HCT116 (cell line): ENCODE results near the gene FGGY. TPM values are rescaled to one million over a fixed set of nuclear protein-coding genes. Genes with fewer than 3 reads are reported as not detected.

ENCODE experiments used
- ATAC-seq: fragments of 200-7000 bp; cut with Tn5 transposase; 2 replicates; pipeline ENCODE4 v1.9.1; 2020; ENCODE audit warnings: mild to moderate bottlenecking, moderate library complexity
- BruUV-seq: library from RNA; stranded (reverse); fragments of 400-500 nt; replicated peaks from 2 replicates; lab custom pipeline; 2021; lab: Mats Ljungman, UMichigan
- CTCF ChIA-PET: fragments of 300-600 bp; sonication (Branson Sonifier 250); formaldehyde crosslinking; loops from one replicate; lab custom pipeline; 2021; ENCODE audit warnings: antibody characterized with exemption; lab: Charles Lee
- POLR2A ChIA-PET: fragments of 300-600, 350-600 bp; sonication (Branson Sonifier 250); formaldehyde crosslinking; loops from one replicate; lab custom pipeline; 2021; ENCODE audit warnings: antibody characterized with exemption; lab: Charles Lee
- RAD21 ChIA-PET, 2 experiments: fragments of 300-600 bp; sonication (Branson Sonifier 250); formaldehyde crosslinking; loops; one replicate each; lab custom pipeline; 2023; ENCODE audit warnings: low total read pairs in 2 of 2; ENCODE audit not compliant: uncharacterized antibody in 2 of 2, unreplicated experiment in 2 of 2, low non-redundant PET in 1 of 2; lab: Charles Lee
- DNase-seq: peaks from one replicate; pipeline ENCODE4 v3.0.0-alpha.2; 2010; ENCODE audit warnings: low read depth, low spot score
- H2AFZ ChIP-seq: fragments of 200-600 bp; shearing (Covaris generic), sonication (generic); 2 replicates; pipeline ENCODE4 v1.6.1; 2017; ENCODE audit warnings: low read depth, mixed run types, mixed read lengths, antibody characterized with exemption, low read length; ENCODE audit not compliant: poor library complexity, severe bottlenecking
- H3K27ac ChIP-seq: 2 replicates; pipeline ENCODE4 v1.5.1; 2012; ENCODE audit warnings: low read depth, low read length
- H3K27me3 ChIP-seq: fragments of 200-600 bp; sonication (generic); 2 replicates; pipeline ENCODE4 v1.6.1; 2016; ENCODE audit warnings: mixed run types, low read length, mixed read lengths; ENCODE audit not compliant: insufficient read depth
- H3K36me3 ChIP-seq, 2 experiments: fragments of 200-500 bp in 1 of 2; fragments of 200-600 bp in 1 of 2; sonication (Bioruptor generic) in 1 of 2; sonication (generic) in 1 of 2; 2 replicates each; pipeline versions ENCODE4 v1.5.1 to v1.6.1; 2014 to 2016; ENCODE audit warnings: low read length in 2 of 2, inconsistent platforms in 1 of 2, mixed read lengths in 1 of 2, mixed run types in 1 of 2; ENCODE audit not compliant: insufficient read depth in 2 of 2, control insufficient read depth in 1 of 2
- H3K4me1 ChIP-seq, 2 experiments: fragments of 200-600 bp in 1 of 2; sonication (generic) in 1 of 2; 2 replicates each; pipeline versions ENCODE4 v1.5.1 to v1.6.1; 2012 to 2017; ENCODE audit warnings: low read length in 2 of 2, inconsistent platforms in 1 of 2, mild to moderate bottlenecking in 1 of 2, mixed read lengths in 1 of 2, mixed run types in 1 of 2, moderate library complexity in 1 of 2; ENCODE audit not compliant: insufficient read depth in 2 of 2, control insufficient read depth in 1 of 2
- H3K4me2 ChIP-seq: fragments of 200-600 bp; sonication (generic); 2 replicates; pipeline ENCODE4 v1.6.1; 2017; ENCODE audit warnings: mixed run types, low read length, mixed read lengths
- H3K4me3 ChIP-seq, 2 experiments: fragments of 200-600 bp in 1 of 2; sonication (generic) in 1 of 2; replicated peaks in 1 of 2; 2 replicates each; pipeline ENCODE4 v1.5.1; 2011 to 2016; ENCODE audit warnings: low read length in 2 of 2, control low read depth in 1 of 2, low read depth in 1 of 2, mild to moderate bottlenecking in 1 of 2, mixed read lengths in 1 of 2, mixed run types in 1 of 2
- H3K79me2 ChIP-seq: fragments of 200-600 bp; sonication (generic); 2 replicates; pipeline ENCODE4 v1.6.1; 2017; ENCODE audit warnings: mild to moderate bottlenecking, mixed run types, low read length, moderate library complexity, mixed read lengths; ENCODE audit not compliant: insufficient read depth
- H3K9ac ChIP-seq: fragments of 200-600 bp; sonication (generic); 2 replicates; pipeline ENCODE4 v1.6.1; 2016; ENCODE audit warnings: low read length, mixed read lengths
- H3K9me2 ChIP-seq: fragments of 200-600 bp; sonication (generic), shearing (Covaris generic); 2 replicates; pipeline ENCODE4 v1.6.1; 2017; ENCODE audit warnings: mixed run types, mild to moderate bottlenecking, moderate library complexity; ENCODE audit not compliant: insufficient read depth
- H3K9me3 ChIP-seq, 2 experiments: fragments of 200-500 bp in 1 of 2; fragments of 200-600 bp in 1 of 2; sonication (Bioruptor generic) in 1 of 2; sonication (generic) in 1 of 2; 2 replicates each; pipeline ENCODE4 v1.6.1; 2014 to 2017; ENCODE audit warnings: low read length in 2 of 2, mixed read lengths in 2 of 2, inconsistent platforms in 1 of 2, low read depth in 1 of 2, mild to moderate bottlenecking in 1 of 2, mixed run types in 1 of 2, moderate library complexity in 1 of 2; ENCODE audit not compliant: control insufficient read depth in 1 of 2, insufficient read depth in 1 of 2
- H4K20me1 ChIP-seq: fragments of 200-600 bp; sonication (generic), shearing (Covaris generic); 2 replicates; pipeline ENCODE4 v1.6.1; 2017; ENCODE audit warnings: mixed run types, mild to moderate bottlenecking, moderate library complexity; ENCODE audit not compliant: insufficient read depth
- ATF3 ChIP-seq: IDR thresholded peaks from 2 replicates; pipeline ENCODE4 v1.6.1; 2012
- CTCF ChIP-seq, 3 experiments: fragments of 200-600 bp in 1 of 3; sonication (generic) in 1 of 3; IDR thresholded peaks in 2 of 3; conservative IDR thresholded peaks in 1 of 3; 2 replicates each; pipeline ENCODE4 v1.5.1; 2012 to 2017; ENCODE audit warnings: low read depth in 2 of 3, low read length in 2 of 3, antibody characterized with exemption in 1 of 3, borderline replicate concordance in 1 of 3, control low read depth in 1 of 3, mild to moderate bottlenecking in 1 of 3, mixed read lengths in 1 of 3, mixed run types in 1 of 3, moderate library complexity in 1 of 3; ENCODE audit not compliant: insufficient read depth in 1 of 3
- FOSL1 ChIP-seq: IDR thresholded peaks from 2 replicates; pipeline ENCODE4 v1.6.1; 2012; ENCODE audit warnings: low read depth
- TCF7L2 ChIP-seq: IDR thresholded peaks from 2 replicates; pipeline ENCODE4 v1.7.0; 2011; ENCODE audit warnings: borderline replicate concordance, inconsistent platforms; ENCODE audit not compliant: insufficient read depth, insufficient read length; ENCODE audit errors: extremely low read depth
- ZNF274 ChIP-seq: fragments of 200-500 bp; sonication (Bioruptor generic); IDR thresholded peaks from 2 replicates; pipeline ENCODE4 v1.6.1; 2014; ENCODE audit warnings: mild to moderate bottlenecking, low read depth, low read length, inconsistent platforms
- intact Hi-C: fragments of 100-400 bp; cut with micrococcal nuclease; formaldehyde crosslinking; loops from 2 replicates; pipeline ENCODE4 v1.10.0; 2022
- total RNA-seq: library from RNA; stranded (reverse); gene quantifications from one replicate; pipeline ENCODE4 v1.2.1, GENCODE V29; 2021; ENCODE audit not compliant: unreplicated experiment

The FGGY gene
- total RNA-seq, 1 experiment from 2014 or later = 10.6 TPM

GRCh38 chr1:59315529-59316463, 18.9 kb downstream of the FGGY start:
- no peak overlapping the region for H3K27ac ChIP-seq
- no peaks in the 10 kb centered on the region for H3K79me2 ChIP-seq
- POLR2A ChIA-PET = no interaction called here
- no peaks in the 10 kb centered on the region for H3K36me3 ChIP-seq
- no peaks in the 10 kb centered on the region for H3K9me3 ChIP-seq
- no peak overlapping the region for H3K4me3 ChIP-seq
- DNase-seq = no peak
- BruUV-seq = no TSS peak
- H3K9me2 ChIP-seq = no peaks in the 10 kb centered on the region
- no peak for TF ChIP-seq FOSL1
- no peak for TF ChIP-seq ATF3
- no peak for TF ChIP-seq CTCF (IDR thresholded peaks at IDR 0.05 in 2 of 3, conservative IDR thresholded peaks at IDR 0.05 in 1 of 3; ENCODE audit: borderline replicate concordance in 1 of 3, insufficient read depth in 1 of 3, low read depth in 2 of 3, low read length in 2 of 3)
- TF ChIP-seq TCF7L2 = no peak
- no peak for TF ChIP-seq ZNF274
- TF ChIP-seq, all 23 proteins: peak for 0
- H3K4me1 ChIP-seq = peaks cover 0 to 3% of the 10 kb centered on the region in 2 experiments; a peak in 1 of 4 replicates
- no peak overlapping the region for H3K4me2 ChIP-seq
- no peaks in the 10 kb centered on the region for H3K27me3 ChIP-seq
- H3K9ac ChIP-seq = no peak overlapping the region
- no peaks in the 10 kb centered on the region for H4K20me1 ChIP-seq
- RAD21 ChIA-PET = no interaction called here
- CTCF ChIA-PET = interaction anchor here (0.6 kb wide), 1 partner anchor 374 kb away, joined by 3 read pairs; no protein-coding TSS in a partner anchor
- no peak overlapping the region for H2AFZ ChIP-seq
- no peak for ATAC-seq
- intact Hi-C loops = no loop called here
